Parathyroid adenoma (tissue), 2 donors: Measurements from ENCODE around the gene GRAMD1B.

Experiments
- H2AFZ ChIP-seq: fragments of 300-600 bp; sonication (generic); one replicate; pipeline ENCODE4 v1.7.0; 2017; ENCODE audit warnings: antibody characterized with exemption, mild to moderate bottlenecking
- H3K27ac ChIP-seq: fragments of 300-600 bp; sonication (generic); one replicate; pipeline ENCODE4 v1.7.0; 2017
- H3K27me3 ChIP-seq: fragments of 300-600 bp; sonication (generic); one replicate; pipeline ENCODE4 v1.7.0; 2017; ENCODE audit warnings: low read length; ENCODE audit not compliant: control insufficient read depth, insufficient read depth
- H3K36me3 ChIP-seq: fragments of 300-600 bp; sonication (generic); one replicate; pipeline ENCODE4 v1.7.0; 2017; ENCODE audit warnings: low read length; ENCODE audit not compliant: control insufficient read depth, insufficient read depth
- H3K4me1 ChIP-seq: fragments of 300-600 bp; sonication (generic); one replicate; pipeline ENCODE4 v1.7.0; 2017; ENCODE audit warnings: control low read depth
- H3K4me2 ChIP-seq: fragments of 300-600 bp; sonication (generic); one replicate; pipeline ENCODE4 v1.7.0; 2017; ENCODE audit warnings: low read length
- H3K4me3 ChIP-seq: fragments of 300-600 bp; sonication (generic); one replicate; pipeline ENCODE4 v1.7.0; 2017; ENCODE audit warnings: low read depth, low read length
- H3K79me2 ChIP-seq: fragments of 300-600 bp; sonication (generic); one replicate; pipeline ENCODE4 v1.7.0; 2017; ENCODE audit warnings: control low read depth
- H3K9ac ChIP-seq: fragments of 300-600 bp; sonication (generic); one replicate; pipeline ENCODE4 v1.7.0; 2017; ENCODE audit warnings: mild to moderate bottlenecking
- H3K9me3 ChIP-seq: fragments of 300-600 bp; sonication (generic); one replicate; pipeline ENCODE4 v1.7.0; 2017; ENCODE audit warnings: low read length; ENCODE audit not compliant: control insufficient read depth
- TF ChIP-seq, protein P1 (sequence below): fragments of 300-600 bp; sonication (generic); IDR thresholded peaks from one replicate; pipeline ENCODE4 v1.7.0; 2017; ENCODE audit warnings: antibody characterized with exemption, mild to moderate bottlenecking
- donor health status: primary hyperparathyroidism.

GRAMD1B gene

DNA sequence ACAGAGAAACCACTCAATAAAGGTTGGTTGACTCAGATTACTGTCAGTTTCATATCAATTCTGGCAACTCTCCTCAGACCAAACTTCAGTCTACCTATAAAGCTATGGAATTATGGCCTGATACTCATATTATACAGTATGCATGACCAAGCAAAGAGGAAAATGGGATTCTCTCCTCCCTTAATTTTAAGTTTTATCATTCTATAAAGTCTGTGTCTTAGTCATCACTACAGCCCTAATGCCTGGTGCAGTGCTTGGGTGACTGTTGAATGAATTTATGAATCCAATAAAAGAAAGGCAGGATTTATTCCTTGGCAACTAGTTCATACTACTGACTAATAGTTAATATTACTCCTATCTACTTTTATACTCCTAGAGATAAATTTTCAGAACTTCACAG lies 37.6 kb upstream of the GRAMD1B start:
- Histone ChIP-seq H3K4me1 (no peaks in the 10 kb centered on the region), H3K4me2 (no peak overlapping the region), H3K36me3 (no peaks in the 10 kb centered on the region), H3K27ac (no peak overlapping the region), H3K27me3 (no peaks in the 10 kb centered on the region), H3K9me3 (no peaks in the 10 kb centered on the region), H3K9ac (no peak overlapping the region), H3K79me2 (no peaks in the 10 kb centered on the region), H3K4me3 (no peak overlapping the region), H2AFZ (no peak overlapping the region)
- TF ChIP-seq, protein P1, sequence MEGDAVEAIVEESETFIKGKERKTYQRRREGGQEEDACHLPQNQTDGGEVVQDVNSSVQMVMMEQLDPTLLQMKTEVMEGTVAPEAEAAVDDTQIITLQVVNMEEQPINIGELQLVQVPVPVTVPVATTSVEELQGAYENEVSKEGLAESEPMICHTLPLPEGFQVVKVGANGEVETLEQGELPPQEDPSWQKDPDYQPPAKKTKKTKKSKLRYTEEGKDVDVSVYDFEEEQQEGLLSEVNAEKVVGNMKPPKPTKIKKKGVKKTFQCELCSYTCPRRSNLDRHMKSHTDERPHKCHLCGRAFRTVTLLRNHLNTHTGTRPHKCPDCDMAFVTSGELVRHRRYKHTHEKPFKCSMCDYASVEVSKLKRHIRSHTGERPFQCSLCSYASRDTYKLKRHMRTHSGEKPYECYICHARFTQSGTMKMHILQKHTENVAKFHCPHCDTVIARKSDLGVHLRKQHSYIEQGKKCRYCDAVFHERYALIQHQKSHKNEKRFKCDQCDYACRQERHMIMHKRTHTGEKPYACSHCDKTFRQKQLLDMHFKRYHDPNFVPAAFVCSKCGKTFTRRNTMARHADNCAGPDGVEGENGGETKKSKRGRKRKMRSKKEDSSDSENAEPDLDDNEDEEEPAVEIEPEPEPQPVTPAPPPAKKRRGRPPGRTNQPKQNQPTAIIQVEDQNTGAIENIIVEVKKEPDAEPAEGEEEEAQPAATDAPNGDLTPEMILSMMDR, result no peak

DNA sequence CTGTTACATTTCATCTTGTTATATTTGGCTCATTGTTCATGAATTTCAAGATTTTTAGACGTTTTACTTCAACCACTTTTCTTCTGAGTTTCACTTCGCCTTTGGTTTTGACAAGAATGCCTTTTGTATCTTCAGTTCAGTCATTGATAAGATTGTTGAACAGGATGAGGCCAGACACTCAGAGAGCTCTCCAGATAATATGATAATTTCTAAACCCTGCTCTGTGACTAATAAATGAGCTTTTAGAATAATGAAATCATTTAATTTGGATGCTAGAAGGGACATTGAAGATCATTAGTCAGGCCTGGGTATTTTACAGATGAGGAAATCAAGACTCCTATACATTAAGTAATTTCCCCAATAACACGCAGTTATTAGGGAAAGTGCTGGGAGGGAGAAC lies 37.2 kb upstream of the GRAMD1B start:
- TF ChIP-seq, protein P1, result no peak
- H3K36me3 ChIP-seq, result no peaks in the 10 kb centered on the region
- no peaks in the 10 kb centered on the region for H3K4me1 ChIP-seq
- H3K9me3 ChIP-seq, result no peaks in the 10 kb centered on the region
- H3K79me2 ChIP-seq, result no peaks in the 10 kb centered on the region
- H2AFZ ChIP-seq, result no peak overlapping the region
- H3K9ac ChIP-seq, result no peak overlapping the region
- H3K27me3 ChIP-seq, result no peaks in the 10 kb centered on the region
- H3K4me3 ChIP-seq, result no peak overlapping the region
- H3K27ac ChIP-seq, result no peak overlapping the region
- H3K4me2 ChIP-seq, result no peak overlapping the region

DNA sequence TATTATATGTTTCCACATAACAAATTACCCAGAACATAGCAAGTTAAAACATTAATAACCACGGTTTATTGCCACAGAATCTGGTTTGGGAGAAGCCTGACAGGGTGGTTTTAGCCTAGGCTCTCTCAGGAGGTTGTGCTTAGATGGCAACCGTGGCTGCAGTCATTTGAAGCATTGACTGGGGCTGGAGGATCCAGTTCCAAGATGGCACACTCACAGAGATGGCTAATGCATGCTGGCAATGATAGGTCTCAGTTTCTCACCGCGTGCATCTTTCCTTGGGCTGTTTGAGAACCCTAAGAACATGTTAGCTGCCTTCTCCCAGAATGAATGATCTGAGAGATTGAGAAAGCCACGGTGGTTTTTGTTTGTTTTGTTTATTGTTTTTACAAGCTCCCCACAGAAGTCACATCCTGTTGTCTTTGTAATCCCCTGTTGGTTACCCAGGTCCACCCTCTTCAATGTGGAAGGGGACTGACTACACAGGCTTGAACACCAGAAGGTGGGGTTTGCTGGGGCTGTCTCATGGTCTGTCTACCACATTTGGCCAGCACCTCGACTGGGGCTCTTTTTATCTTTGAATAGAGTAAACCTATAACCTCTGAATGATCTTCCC lies 36.6 kb upstream of the GRAMD1B start:
- H3K4me2 ChIP-seq, result no peak overlapping the region
- no peaks in the 10 kb centered on the region for H3K79me2 ChIP-seq
- no peak overlapping the region for H3K4me3 ChIP-seq
- H3K36me3 ChIP-seq, result no peaks in the 10 kb centered on the region
- H3K9ac ChIP-seq, result no peak overlapping the region
- H3K27me3 ChIP-seq, result no peaks in the 10 kb centered on the region
- no peak overlapping the region for H2AFZ ChIP-seq
- no peaks in the 10 kb centered on the region for H3K9me3 ChIP-seq
- H3K4me1 ChIP-seq, result no peaks in the 10 kb centered on the region
- TF ChIP-seq, protein P1, result no peak
- no peak overlapping the region for H3K27ac ChIP-seq

DNA sequence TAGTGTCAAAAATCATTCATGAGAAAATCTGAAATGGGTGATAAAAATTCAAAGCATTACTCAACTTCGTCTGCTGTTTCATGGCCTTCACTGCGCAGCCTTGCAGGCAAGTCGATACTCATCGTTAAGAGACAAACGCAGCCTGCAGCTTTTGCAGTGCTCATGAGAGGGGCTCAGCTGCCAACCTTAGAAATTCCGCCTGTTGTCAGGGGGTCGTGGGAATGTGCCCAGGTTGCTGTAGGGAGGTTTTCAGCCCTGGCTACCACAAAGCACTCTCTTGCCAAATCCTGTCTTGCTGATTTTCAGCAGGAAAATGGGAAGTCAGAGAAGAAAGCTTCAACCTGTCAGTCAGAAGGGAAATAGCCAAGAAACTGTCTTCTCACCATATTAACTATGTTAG lies 25.4 kb upstream of the GRAMD1B start:
- Histone ChIP-seq H2AFZ (no peak overlapping the region), H3K4me3 (no peak overlapping the region)

More for the DNA sequence above, 25.4 kb upstream of the GRAMD1B start:
- Histone ChIP-seq H3K79me2 (no peaks in the 10 kb centered on the region), H3K4me2 (no peak overlapping the region), H3K27ac (no peak overlapping the region), H3K27me3 (no peaks in the 10 kb centered on the region), H3K9ac (no peak overlapping the region), H3K9me3 (no peaks in the 10 kb centered on the region), H3K36me3 (no peaks in the 10 kb centered on the region), H3K4me1 (no peaks in the 10 kb centered on the region)
- TF ChIP-seq, protein P1, result no peak
